GM12891 (cell line): Measurements from ENCODE around the gene ATXN2L.

Source experiments
- POLR2A ChIP-seq: IDR thresholded peaks from 2 replicates; pipeline ENCODE4 v1.6.1; 2011; ENCODE audit warnings: low read depth, low read length, control low read depth
- POLR2AphosphoS5 ChIP-seq: IDR thresholded peaks from 2 replicates; pipeline ENCODE4 v1.6.1; 2011; ENCODE audit warnings: low read depth, low read length, control low read depth
- TAF1 ChIP-seq: IDR thresholded peaks from 2 replicates; pipeline ENCODE4 v1.6.1; 2011; ENCODE audit warnings: low read depth, low read length, control low read depth

GRCh38 chr16:28859326-28859725, 36.5 kb downstream of the ATXN2L start:
- no peak for TF ChIP-seq POLR2A
- TF ChIP-seq TAF1 = no peak
- TF ChIP-seq POLR2AphosphoS5 = no peak
